Measurements from ENCODE around the gene SETBP1.
"Not testable (repeated sequence)": the region's sequence is repeated elsewhere in the genome, so short reads cannot be mapped to it uniquely, and the experiment has no call there.

Gene SETBP1

DNA sequence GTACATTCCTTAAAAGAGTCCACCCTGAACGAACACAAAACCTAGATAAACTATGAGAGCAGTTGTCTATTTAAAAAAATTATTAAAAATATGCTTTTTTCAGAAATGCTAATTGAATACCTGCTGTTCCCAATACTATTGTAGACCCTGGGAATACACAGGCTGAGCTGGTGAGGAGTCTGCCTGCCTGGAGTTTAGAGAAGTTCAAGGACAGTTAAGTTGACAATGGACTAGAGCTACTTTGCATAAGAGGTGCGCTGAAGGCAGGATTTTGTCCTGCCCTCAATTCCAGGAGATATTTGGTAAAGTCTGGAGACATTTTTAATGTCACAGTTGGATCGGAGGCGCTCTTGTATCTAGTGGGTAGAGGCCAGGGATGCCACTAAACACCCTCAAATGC is 110.2 kb downstream of the SETBP1 start:
- DNase-seq (ENCODE audit: low read depth in 2 of 2) = no peak

DNA sequence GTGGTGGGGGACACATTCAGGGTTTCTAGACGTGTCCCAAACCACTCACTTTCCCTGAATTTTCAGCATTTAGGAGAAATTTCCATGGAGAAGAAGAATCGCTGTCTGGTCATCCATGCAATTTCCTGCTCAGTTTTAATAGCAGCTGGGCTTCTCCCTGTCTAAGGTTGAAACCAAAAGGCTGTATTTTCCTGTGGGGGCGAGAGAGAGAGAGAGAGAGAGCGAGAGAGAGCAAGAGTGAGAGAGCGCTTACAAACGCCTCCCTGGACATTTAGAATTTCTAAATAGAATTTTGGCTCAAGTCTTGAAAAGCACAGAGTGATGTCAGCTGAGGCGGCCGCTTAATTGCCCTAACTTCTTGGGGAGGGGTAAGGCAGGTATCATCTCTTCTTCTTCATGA is 110.8 kb downstream of the SETBP1 start:
- DNase-seq (ENCODE audit: low read depth in 2 of 2) = no peak

DNA sequence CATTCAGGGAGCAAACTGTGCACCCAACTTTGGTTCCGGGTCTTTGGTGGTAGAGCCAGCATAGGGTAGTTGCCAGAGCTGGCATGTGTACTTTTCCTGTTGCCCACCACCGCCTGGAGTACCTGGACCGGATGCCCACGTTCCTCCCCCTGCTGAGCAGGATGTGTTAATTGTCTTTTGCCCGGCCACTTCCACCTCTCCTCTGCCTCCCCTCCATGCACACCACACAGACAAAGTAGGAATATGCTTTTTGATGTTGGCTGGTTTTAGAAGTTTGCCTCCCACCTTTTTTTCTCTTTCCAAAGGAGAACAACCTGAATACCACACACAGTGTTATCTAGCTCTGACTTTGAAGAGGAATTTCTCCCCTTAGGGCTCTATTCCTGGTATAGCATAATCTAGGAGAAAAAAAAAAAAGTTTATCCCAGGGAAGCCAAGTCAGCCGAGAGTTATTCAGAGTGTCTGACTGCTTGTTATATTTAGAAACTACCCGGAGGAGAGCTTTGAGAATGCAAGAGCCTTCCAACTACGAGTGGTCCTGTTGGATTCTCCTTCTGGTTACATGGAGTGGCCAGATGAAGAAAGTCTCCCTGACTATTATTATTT is 111.9 kb downstream of the SETBP1 start:
- no peak for DNase-seq (ENCODE audit: low read depth in 2 of 2)

DNA sequence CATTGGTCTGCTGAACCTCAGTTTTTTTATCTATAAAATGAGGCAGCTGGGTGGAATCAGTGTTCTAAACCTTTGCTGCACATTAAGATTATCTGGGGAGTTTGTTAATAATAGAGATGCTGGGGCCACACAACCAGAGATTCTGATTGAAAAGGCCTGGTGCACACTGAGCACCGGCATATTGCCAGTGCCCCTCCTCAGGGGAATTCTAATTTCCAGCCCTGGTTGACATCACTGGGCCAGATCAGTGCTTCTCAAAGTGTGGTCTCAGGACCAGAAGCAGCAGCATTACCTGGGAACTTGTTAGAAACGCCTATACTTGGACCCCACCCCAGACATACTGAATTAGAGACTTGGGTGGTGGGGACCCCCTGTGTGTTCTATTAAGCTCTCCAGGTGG is 112.5 kb downstream of the SETBP1 start:
- no peak for DNase-seq (ENCODE audit: low read depth in 2 of 2)

DNA sequence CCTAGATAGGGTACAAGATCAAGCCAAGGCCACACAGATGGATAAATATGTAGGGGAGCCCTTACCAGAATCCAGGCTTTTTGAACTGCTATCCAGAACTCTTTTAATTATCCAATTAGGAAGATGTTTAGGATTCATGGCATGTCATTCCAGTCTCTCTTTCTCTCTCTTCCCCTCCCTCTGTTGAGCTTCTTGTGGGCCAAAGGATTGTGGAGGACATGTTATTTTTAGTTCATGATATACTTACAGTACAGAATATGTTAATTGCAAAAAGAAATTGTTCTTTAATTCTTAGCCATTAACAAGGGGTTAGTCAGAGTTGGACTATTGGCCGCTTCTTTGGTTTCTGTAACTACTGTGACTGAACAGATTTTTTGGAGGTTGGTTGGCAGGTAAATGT is 113.0 kb downstream of the SETBP1 start:
- DNase-seq (ENCODE audit: low read depth in 2 of 2) = no peak

DNA sequence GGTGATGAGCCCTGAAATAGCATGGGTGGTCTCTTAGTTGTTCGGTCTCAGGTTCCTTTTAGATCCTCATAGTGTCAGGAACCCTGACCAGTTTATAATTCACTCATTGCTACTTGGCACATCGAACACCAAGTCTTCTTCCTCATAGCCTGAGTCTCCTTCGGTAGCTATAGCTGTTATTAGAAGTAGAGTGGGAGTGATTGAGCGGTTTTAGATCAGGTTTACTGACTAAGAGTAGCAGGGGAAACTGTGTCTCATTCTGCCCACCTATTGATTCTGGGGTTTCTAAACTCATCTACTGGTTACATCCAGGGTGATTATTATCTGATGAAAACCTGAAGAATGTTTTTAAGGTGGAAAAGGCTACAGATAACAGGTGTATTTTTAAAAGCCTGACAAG is 114.6 kb downstream of the SETBP1 start:
- DNase-seq (ENCODE audit: low read depth in 2 of 2) = no peak

GRCh38 chr18:44796429-44797428 is 116.0 kb downstream of the SETBP1 start:
- DNase-seq (ENCODE audit: low read depth in 2 of 2) = no peak

- DNase-seq (ENCODE audit: low read depth in 2 of 2) = no peak
Observed at GRCh38 chr18:44798433-44799048, 117.9 kb downstream of the SETBP1 start.

DNA sequence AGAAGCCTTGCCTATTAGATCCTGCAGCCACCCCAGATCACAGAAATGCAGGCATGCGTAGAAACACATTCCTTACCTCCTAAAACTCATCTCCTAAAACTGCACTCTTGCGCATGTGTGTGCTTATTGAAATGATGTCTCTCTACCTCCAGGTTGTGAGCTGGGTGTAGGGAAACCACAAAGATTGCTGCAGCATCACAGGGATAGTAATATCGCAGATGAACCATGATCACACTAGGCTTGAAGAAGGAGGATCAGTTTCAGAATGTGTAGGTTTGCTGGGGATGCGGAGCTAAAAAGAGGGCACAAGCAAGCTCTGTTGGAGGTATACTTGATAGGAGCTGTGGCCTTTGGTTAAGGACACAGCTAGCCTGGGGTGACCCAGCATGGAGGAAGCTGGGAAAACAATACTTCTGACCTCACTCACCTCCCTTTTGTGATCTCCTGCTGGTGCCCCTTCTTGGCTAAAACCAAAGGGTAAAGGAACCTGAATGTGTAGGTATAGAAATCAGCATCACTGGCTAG is 118.8 kb downstream of the SETBP1 start:
- DNase-seq (ENCODE audit: low read depth in 2 of 2) = no peak

DNA sequence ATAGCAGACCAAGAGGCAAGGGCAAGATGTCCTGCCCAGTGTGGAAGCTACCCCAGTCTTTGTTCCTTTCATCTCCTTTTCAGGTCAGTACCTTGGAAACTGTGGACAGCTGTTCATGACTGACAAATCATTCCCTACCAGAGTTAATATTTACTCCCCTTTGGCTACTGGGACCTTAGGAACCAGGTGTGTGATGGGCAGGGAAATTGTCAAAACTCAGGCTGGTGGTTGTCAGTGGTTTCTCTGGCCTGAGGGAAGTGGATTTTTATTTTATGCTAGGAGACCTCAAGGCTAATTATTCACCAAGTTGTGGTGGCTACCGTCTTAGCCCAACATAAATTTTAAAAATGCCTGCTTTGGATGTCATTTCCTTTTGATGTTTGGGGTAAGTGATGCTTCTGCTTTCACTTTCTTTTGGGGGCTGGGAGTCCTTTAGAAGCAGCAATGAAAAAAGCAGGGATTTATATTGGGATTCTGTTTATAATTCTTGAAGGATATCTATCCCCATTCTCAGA is 119.3 kb downstream of the SETBP1 start:
- DNase-seq (ENCODE audit: low read depth in 2 of 2) = no peak

DNA sequence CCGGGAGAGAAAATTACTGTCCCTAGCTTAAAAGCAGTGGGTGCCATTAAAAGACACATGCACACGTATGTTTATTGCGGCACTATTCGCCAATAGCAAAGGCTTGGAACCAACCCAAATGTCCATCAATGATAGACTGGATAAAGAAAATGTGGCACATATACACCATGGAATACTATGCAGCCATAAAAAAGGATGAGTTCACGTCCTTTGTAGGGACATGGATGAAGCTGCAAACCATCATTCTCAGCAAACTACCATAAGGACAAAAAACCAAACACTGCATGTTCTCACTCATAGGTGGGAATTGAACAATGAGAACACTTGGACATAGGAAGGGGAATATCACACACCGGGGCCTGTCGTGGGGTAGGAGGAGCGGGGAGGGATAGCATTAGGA is 120.1 kb downstream of the SETBP1 start:
- not testable (repeated sequence) for DNase-seq (ENCODE audit: low read depth in 2 of 2)

- no peak for DNase-seq (ENCODE audit: low read depth in 2 of 2)
Observed at GRCh38 chr18:44801781-44802180, 121.1 kb downstream of the SETBP1 start.

- peak in 1 of 2 experiments; percentile 23 for DNase-seq (ENCODE audit: low read depth in 2 of 2)
Observed at GRCh38 chr18:44802508-44802907, 121.8 kb downstream of the SETBP1 start.

DNA sequence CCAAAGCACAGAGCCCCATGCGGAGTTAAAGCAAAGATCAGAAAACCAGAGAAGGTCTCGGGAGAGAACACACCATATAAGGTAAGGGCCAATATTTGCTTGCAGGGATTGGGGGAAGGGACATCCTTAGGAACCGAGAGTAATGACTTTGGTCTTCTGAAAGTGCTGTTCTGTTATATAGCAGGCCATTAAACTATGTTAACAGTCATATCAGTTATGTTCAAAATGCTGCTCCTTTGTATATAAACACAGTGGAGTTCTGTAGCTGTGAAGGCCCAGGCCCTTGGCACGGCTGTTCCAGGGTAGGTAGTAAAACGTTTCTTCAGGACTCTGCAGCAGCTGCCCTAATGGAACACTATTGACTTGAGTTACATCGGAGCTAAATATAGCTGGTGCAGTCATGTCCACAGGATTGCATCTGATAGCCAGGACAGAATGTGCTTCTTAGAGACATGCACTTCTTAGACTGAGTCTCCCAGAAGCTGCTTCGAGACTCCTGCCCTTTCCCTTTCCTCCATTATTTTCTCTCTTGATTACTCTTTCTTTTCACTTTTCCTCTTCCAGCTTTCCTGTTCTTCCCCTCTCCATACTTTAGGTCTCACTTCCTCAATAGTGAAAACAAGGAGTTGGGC is 122.4 kb downstream of the SETBP1 start:
- DNase-seq (ENCODE audit: low read depth in 2 of 2) = no peak

GRCh38 chr18:44804033-44804432 is 123.3 kb downstream of the SETBP1 start:
- no peak for DNase-seq (ENCODE audit: low read depth in 2 of 2)

DNA sequence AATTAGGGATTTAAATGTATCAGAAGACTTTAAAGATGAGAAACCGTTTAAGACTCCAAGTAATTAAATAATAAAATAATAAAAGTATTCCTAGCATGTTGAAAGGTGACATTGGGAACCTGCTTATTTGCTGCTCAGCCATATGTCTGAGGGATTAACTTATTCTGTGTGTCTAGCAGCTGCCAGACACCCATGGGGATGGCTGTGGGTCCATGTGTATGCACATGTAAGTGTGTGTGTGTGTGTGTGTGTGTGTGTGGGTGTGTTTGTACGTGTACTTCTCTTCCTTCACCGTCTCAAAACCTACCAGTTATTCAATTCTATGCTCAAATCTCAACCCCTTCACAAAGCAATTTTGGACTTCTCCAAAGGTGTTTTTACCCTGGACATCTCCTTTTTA is 124.5 kb downstream of the SETBP1 start:
- DNase-seq (ENCODE audit: low read depth in 2 of 2) = no peak

DNA sequence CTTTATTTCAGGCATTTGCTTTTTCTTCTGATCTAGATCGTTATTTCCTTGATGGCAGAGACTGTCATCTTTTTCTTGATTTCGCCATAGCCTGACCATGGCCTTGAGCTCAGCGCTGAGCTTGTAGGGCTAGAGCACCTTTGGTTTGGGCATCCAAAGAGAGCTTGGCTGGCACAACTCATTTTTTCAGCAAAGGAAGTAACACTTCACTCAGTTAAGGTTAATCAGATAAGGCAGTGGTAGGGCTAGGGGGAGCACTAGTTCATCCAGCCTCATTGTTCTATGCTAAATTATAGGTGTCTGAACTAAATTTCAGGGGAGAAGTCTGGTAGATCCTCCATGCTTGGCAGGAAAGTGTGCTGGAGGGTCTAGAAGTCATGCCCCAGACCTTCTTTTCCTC is 125.0 kb downstream of the SETBP1 start:
- DNase-seq (ENCODE audit: low read depth in 2 of 2) = no peak

DNA sequence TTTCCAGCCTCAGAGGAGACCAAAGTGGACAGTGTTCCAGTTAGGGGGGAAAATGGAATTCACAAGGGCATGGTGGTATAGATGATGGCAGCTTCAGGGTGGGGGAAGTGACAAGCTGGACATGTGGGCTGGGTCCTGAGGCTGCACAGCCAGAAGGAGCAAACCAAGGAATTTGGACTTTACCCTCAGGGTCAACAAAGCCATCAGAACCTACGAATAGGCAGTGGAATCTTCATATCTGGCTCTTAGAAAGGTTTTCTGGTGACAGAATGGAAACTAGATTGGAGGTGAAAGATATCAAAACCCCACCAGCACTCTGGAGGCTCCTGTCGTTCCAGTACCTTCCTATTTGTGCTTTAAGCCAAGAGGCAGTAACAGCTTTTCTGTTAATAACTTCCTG is 127.1 kb downstream of the SETBP1 start:
- no peak for DNase-seq (ENCODE audit: low read depth in 2 of 2)

GRCh38 chr18:44811572-44812125 is 131.0 kb downstream of the SETBP1 start:
- DNase-seq (ENCODE audit: low read depth in 2 of 2) = no peak

DNA sequence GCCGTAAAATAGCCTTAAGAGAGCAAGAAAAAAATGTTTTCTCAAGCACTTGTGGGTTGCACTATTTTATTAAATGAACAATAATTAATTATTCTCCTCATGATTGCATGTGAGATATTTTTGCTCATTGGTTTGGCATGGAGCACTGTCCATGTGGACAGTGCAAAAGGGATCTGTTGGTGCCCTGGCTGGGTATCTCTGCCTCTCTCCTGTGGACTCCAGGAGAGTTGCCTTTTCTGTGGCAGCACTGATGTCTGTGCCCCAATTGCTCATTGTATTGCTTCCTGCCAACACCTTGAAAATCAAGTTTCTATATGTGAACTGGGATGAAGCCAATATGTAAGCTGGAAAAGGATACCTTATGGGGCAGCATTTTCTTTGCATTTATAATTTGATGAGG is 131.7 kb downstream of the SETBP1 start:
- DNase-seq (ENCODE audit: low read depth in 2 of 2) = no peak

- no peak for DNase-seq (ENCODE audit: low read depth in 2 of 2)
Observed at GRCh38 chr18:44813586-44813985, 132.9 kb downstream of the SETBP1 start.

All from fibroblast of skin of left biceps (primary cell).